Activated CD4-positive, alpha-beta T cell treated with anti-CD3 and anti-CD28 coated beads for 48 hours (primary cell): ENCODE data around the gene ST6GALNAC2.

Source experiments
- DNase-seq: peaks from one replicate; pipeline ENCODE4 v3.0.0-alpha.2; 2020

The ST6GALNAC2 gene

DNA sequence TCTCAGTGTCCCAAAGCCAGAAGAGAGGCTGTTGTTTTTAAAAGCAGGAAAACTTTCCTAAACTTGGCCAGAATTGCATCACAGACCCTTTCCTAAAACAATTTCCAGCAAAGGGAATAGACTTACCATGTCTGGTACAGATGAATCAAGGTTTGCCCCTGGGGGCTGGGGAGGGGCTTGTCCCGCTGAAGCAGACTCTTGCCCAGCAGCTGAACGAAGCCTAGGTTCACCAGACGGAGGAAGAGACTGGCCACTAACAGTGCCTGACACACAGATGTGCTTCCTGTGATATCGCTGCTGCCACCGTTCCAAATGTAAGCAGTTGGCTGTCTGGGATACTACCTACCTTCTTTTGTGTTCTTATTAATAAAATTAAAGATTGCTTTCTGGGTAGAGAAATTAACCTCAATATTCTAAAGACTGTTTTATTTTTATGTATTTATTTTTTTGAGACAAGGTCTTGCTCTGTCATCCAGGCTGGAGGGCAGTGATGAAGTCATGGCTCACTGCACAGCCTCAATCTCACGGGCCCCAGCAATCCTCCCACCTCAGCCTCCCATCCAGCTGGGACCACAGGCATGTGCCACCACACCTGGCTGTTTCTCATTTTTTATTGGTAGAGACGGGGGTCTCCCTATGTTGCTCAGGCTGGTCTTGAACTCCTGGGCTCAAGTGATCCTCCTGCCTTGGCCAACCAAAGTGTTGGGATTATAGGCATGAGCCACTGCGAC lies 32.3 kb downstream of the ST6GALNAC2 start:
- no peak for DNase-seq

- no peak for DNase-seq
Measured at GRCh38 chr17:76551685-76552084, 34.0 kb downstream of the ST6GALNAC2 start.

DNA sequence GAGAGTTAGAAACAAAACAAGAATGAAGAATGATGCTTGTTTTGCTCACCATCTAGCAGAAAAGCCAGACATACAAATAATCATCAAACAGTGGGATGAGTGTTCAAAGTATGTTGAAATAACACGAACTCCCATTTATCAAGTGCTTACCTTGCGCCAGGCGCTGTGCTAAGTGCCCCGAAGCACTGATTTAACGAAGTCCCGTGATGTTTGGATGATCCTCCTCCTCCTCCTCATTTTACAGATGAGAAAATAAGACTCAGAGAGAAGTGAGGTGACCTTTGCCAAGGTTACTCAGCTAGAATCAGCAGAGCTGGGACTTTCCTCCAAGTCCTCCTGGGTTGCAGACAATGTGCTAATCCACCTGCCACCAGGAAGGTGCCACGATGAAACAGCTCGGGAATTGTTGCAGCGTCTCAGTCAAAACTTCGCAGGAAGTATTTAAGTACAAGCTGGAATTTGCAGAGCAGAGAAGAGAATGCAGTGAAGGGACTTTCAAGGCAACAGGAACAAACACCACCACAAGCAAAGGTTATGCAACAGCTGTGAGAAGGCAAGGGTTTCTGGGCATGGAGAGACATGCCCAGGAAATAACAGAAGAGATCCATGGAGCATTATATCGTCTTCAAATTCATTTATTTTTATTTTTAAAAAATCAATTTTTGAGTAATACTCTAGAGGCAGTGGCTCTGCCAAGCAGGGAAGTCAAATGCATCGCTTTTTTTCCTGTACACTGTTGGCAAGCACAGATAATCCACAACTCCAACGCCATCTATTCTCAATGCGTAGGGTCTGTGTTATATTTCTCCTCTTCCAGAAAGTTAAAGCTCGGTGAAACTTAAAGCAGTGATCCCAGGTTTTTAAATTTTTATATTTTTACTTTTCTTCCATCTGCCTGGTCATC lies 34.7 kb downstream of the ST6GALNAC2 start:
- DNase-seq: no peak

DNA sequence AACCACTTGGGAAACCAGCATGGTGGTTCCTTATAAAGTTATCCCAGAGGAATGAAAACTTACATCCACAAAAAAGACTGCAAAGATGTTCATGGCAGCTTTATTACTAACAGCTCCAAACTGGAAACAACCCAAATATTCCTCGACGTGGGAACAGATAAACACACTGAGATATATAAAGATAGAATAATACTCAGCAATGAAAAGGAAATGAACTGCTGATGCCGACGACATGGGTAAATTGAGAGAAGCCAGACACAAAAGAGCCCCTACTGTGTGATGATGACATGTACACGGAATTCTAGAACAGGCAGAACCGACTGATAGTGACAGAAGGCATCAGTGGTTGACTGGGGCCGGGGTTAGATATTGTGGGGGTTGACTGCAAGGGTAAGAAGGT lies 36.1 kb downstream of the ST6GALNAC2 start:
- no peak for DNase-seq

DNA sequence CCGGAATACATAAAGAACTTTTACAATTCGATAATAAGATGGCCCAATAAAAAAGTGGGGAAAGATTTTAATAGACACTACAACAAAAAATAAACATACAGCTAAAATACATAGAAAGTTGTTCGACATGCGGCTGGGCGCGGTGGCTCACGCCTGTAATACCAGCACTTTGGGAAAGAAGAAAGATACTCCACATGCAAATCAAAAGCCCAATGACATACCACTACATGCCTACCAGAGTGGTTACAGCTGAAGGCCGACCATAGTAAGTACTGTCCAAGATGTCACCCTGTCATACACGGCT lies 36.5 kb downstream of the ST6GALNAC2 start:
- DNase-seq: no peak

DNA sequence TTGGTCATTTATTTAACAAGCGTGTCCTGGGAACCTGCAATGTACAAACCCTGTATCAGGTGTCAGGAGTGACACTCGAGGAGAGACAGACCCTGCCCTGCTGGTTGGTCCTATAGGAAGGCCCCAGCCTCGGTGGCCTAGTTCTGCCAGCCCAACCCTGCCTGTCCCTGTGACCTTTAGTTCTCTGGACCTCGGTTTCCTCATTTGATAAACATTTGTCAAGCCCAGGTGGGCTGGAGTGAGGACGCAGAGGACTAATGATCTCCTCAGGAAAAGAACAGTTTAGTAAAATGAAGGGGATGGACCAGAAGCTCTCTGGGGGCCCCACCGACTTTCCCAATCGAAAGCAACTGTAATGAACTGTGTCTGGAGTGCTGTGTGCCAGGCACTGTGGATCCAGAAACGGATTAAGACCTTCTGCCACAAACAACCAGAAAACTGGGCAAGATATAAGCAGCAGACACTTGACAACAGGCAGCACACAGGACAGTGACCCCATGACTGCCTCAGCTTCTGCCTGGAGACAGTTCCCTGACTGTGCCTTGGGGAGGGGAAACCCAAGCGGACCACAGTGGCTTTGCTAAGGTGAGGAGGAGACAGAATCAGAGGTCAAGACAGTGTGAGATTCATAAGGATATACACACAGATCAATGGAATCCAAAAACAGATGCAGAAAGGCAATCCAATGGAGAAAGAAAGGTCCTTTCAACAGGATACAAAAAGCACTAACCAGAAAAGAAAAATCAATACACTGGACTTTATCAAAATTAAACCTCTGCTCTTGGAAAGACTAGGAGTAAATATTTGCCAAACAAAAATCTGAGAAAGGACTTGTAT lies 37.1 kb downstream of the ST6GALNAC2 start:
- no peak for DNase-seq

DNA sequence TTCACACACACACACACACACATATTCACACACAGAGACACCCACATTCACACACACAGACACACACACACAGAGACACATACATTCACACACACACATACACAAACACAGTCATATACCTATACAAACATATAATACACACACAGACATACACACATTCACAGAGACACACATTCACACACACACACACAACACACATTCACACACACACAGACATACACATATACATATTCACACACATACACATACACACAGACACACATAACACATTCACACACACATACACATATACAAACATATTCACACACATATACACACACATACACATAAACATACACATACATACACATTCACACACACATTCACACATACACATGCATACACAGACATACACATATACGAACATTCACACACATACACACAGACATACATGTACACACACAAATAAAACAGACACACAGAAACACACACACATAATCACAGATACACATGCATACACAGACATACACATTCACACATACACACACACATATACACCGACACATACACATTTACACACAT lies 37.9 kb downstream of the ST6GALNAC2 start:
- DNase-seq: no peak

GRCh38 chr17:76547183-76547641 lies 38.4 kb downstream of the ST6GALNAC2 start:
- DNase-seq: peak; percentile 64

DNA sequence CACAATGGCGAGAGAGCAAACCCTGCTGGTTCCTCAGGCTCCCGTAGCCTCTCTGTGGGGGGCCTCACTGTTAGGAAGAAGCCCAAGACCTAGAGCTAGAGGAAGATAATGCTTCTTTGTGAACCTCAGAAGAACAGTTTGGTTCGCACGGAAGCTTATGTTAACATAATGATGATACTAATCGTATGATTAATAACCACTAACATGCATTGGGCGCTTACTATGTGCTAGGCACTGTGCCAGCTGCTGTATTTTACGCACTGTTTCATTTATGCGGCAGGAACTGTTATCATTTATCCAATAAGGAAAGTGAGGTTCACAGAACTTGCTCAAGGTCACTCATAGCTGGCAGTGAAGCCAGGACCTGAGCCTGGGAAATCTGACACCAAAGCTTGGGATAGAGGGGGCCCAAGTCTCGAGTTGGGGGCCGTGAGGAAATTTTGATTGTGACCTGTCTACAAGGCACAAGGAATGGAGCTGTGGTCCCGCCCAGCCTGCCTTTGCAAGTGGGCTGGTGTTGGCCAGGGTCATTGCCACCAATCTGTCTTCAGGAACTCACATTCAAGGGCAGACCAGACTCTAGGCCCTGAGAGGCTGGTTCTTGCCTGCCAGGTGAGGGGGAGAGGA lies 39.0 kb downstream of the ST6GALNAC2 start:
- no peak for DNase-seq

DNA sequence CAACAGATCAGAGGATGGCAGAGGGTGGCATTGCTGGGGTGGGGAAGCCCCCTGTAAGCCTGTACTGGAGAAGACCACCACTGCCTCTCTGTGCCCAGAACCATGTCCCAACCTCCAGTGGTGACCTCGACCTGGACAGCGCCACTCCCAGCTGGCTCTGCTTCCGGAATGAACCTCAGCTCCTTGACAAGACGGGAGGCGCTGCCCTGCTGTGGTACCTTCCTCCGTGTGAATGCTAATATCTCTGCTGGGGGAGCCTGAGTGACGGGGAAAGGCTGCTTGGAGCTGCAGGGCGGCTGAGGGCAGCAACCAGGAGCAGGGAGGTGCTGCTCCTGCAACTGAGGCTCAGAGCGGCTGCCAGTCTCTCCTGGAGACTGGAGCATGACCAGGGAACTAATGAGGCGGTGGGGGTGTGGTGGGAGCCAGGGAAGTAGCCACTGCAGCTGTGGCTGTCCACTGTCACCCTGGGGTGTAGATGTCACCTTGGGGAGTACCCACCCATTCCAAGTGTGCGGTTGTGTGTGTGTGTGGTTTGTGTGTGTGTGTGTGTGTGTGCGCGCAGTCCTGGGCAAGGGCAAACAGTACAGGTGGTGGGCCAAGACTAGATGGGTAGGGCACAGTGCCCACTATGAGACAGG lies 39.6 kb downstream of the ST6GALNAC2 start:
- DNase-seq: no peak

GRCh38 chr17:76544546-76545365 lies 40.9 kb downstream of the ST6GALNAC2 start:
- DNase-seq: no peak

- DNase-seq: no peak
Measured at GRCh38 chr17:76543826-76544545, 41.7 kb downstream of the ST6GALNAC2 start.

- DNase-seq: no peak
Measured at GRCh38 chr17:76543482-76543825, 42.2 kb downstream of the ST6GALNAC2 start.

DNA sequence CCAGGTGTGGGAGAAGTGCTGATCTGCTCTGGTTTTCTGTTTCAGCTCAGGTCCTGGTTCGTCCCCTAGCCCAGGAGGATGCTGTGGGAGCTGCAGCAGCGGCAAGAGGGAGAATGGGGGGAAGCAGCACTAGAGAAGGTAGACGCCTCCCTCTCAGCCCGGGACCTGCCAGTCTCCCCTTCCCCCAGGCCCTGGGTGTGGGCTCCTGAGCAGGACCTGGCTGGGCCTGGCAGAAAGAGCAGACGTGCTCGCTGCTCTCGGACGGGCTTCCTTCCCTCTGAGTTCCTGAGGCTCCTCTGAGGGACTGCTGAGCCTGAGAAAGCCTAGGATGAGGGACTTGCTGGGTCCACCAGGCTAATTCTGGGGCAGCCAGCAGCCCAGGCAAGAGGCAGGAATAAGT lies 42.7 kb downstream of the ST6GALNAC2 start:
- DNase-seq: no peak

DNA sequence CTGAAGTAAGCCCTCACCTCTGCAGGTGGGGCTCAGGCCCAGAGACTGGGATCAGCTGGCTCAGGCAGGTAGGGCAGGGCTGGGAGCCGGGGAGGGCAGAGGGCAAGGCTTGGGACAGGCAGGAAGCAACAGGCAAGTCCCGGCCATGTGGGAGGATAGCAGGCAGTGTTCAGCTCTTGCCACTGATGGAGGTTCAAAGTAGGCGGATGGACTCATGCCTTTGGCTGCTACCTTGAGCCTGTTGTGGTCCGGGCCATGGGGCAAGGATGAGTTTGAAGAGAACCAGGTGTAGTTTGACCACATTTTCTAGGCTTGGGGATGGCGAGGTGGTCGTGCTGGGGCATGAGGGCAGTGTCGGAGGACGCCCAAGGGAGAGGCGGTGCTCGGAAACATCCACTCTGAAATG lies 43.1 kb downstream of the ST6GALNAC2 start:
- DNase-seq: no peak

DNA sequence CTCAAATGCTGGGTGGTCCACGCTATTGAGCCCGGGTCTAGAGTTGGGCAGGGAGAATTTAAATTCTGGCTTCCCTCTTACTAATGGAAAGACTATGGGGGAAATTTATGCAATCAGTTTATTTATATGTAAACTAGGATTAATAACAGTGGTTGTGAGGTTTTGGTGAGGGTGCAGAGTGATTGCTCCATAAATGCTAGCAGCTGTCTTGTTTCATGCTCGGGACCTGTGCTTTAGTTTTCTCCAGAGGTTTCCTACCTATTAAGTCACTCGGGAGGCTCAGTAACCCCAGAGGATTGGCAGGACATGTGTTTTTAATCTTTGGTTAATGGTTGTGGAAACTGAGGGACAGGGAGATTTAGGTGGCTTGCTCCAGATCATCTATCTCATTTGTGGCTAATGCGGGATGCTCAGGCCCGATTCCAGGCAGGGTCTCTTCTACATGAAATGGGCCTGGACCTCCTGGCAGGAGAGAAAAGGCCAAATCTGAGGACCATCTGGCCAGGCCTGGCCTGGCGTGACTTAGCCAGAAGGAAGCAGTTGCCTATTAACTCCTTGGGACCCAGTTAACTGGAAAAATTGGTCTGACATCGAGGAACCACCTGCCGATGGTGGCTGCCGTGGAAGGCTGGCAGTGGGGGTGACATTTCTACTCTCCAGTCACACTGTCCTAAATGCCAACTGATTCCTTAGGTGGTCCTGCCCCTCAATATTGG lies 43.8 kb downstream of the ST6GALNAC2 start:
- no peak for DNase-seq

DNA sequence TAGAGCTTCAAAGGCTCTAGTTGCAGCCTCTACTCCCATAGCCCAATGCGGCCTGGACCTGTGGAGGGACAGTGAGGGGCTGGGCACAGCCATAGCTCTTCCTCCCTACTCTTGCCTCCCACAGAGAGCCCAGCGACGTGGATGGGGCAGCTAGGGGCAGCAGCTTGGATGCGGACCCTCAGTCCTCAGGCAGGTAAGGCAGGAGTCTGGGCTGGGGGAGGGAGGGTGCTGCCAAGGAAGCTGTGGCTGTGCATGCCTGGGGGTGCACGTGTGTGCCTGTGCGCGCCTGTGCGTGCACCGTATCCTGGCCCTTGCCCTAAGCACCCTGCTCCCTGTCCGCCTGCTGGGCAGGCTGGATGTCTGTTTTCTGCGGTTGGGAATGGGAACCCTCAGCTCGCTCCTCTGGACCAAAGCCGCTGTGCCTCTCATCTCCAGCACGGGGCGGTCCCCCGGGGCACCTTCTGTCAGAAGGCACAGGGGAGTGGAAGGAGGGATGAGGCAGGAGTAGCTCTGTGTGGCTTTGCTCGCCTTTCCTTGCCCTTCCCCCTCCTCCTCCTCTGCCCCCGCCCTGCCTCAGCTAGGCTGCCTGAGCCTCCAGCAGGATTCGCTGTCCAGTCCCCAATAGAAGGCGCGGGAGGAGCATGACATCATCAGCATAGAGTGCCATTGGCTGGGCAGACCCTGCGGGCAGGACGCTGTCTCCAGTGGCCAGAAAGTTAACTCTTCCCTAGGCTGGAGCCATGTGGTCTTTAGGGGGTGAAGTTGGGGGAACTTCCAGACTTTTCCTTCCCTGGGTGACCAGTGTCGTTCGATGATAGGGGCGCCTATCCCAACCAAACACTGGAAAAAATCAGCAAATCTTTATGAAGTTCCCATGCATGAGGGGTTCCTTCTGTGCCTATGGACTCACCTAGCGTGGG lies 45.0 kb downstream of the ST6GALNAC2 start:
- DNase-seq: peak; percentile 48

DNA sequence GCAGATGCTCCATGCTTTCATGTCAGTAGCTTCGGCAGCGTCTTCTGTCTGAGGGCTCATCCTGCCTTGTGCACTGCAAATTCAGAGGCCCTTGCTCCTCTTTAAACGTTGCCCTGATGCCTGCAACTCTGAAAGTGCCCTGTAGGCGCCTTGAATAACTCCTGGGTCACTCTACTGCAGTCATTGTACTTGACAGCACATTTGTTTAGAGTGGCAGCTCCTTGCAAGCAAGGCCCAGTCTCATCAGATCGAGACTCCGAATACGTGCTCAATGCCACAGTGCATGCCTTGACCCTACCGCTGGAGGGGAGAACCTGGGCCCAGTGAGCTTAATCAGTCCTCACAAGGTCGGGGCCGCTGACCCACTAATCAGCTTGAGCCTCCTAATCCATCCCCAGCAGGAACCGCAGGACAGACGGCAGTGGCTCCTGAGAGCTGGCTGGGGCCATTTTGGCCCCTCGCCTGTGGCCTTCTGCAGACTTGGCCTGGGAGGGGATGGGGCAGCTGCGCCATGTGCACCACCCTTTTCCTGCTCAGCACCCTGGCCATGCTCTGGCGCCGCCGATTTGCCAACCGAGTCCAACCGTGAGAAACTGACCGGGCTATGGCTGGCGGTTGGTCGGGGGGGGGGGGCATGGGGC lies 45.9 kb downstream of the ST6GALNAC2 start, which contains the start of gene PRCD:
TSS of gene PRCD (plus strand) at position 414 of the 641 bp plus-strand sequence. CDS start at position 512, 98 bp downstream.
- DNase-seq: no peak
